Skeletal muscle cell (primary cell): ENCODE measurements around the gene RENBP.
A peak's percentile ranks its signal among the peaks of the same experiment; 100 is the strongest.

ENCODE experiments used
- DNase-seq: peaks from one replicate; pipeline ENCODE4 v3.0.0-alpha.2; 2010; ENCODE audit warnings: low read depth
- H3K4me3 ChIP-seq: 2 replicates; pipeline ENCODE4 v1.5.1; 2011; ENCODE audit warnings: low read depth, mild to moderate bottlenecking, control low read depth, low read length, moderate library complexity

RENBP gene

GRCh38 chrX:153938226-153938786 is 6.1 kb downstream of the RENBP start:
- no peak for DNase-seq
- no peak overlapping the region for H3K4me3 ChIP-seq

GRCh38 chrX:153937056-153937455 is 7.4 kb downstream of the RENBP start:
- no peak for DNase-seq
- no peak overlapping the region for H3K4me3 ChIP-seq

GRCh38 chrX:153935326-153935851 is 9.1 kb downstream of the RENBP start:
- H3K4me3 ChIP-seq = peak overlapping the region; percentile 40
- DNase-seq = no peak

GRCh38 chrX:153934762-153935325 is 9.6 kb downstream of the RENBP start, which contains the start of gene NAA10:
Gene NAA10 (minus strand): TSS chrX:153935037. CDS start chrX:153934904, 133 bp downstream.
- peak within 1 kb of the TSS; percentile 62 for H3K4me3 ChIP-seq
- no peak for DNase-seq

GRCh38 chrX:153934148-153934761 is 10.2 kb downstream of the RENBP start:
- H3K4me3 ChIP-seq = peak overlapping the region; percentile 62
- no peak for DNase-seq

GRCh38 chrX:153933748-153934147 is 10.7 kb downstream of the RENBP start:
- no peak for DNase-seq
- H3K4me3 ChIP-seq = peak overlapping the region; percentile 62

GRCh38 chrX:153932220-153932915 is 12.1 kb downstream of the RENBP start:
- H3K4me3 ChIP-seq = no peak overlapping the region
- no peak for DNase-seq

- no peak for DNase-seq
- H3K4me3 ChIP-seq = no peak overlapping the region
These were observed 12.7 kb downstream of the RENBP start for GRCh38 chrX:153931748-153932147.

- DNase-seq = no peak
- H3K4me3 ChIP-seq = no peak overlapping the region
These were observed 13.3 kb downstream of the RENBP start for GRCh38 chrX:153931151-153931550.

- H3K4me3 ChIP-seq = no peak overlapping the region
- DNase-seq = no peak
These were observed 14.2 kb downstream of the RENBP start for GRCh38 chrX:153930011-153930910.

- no peak for DNase-seq
- H3K4me3 ChIP-seq = no peak overlapping the region
These were observed 14.9 kb downstream of the RENBP start for GRCh38 chrX:153929576-153929975.

GRCh38 chrX:153928846-153929245 is 15.6 kb downstream of the RENBP start:
- no peak for DNase-seq
- H3K4me3 ChIP-seq = no peak overlapping the region

- DNase-seq = peak; percentile 93
- H3K4me3 ChIP-seq = peak overlapping the region; percentile 58
These were observed 16.3 kb downstream of the RENBP start for GRCh38 chrX:153927922-153928760.

- no peak for DNase-seq
- H3K4me3 ChIP-seq = peak overlapping the region; percentile 58
These were observed 16.8 kb downstream of the RENBP start for GRCh38 chrX:153927672-153927921.

GRCh38 chrX:153926858-153927671 is 17.4 kb downstream of the RENBP start:
- no peak for DNase-seq
- peak overlapping the region; percentile 58 for H3K4me3 ChIP-seq

- H3K4me3 ChIP-seq = peak overlapping the region; percentile 11
- no peak for DNase-seq
These were observed 17.9 kb downstream of the RENBP start for GRCh38 chrX:153926552-153926857.

GRCh38 chrX:153925739-153926551 is 18.5 kb downstream of the RENBP start, which contains the start of gene ARHGAP4:
Gene ARHGAP4 (minus strand): TSS chrX:153926264. CDS start chrX:153926202, 62 bp downstream.
- no peak for DNase-seq
- H3K4me3 ChIP-seq = peak within 1 kb of the TSS; percentile 58
